ENCODE results near the gene PLSCR3. TPM values are rescaled to one million over a fixed set of nuclear protein-coding genes. Genes with fewer than 3 reads are reported as not detected.

The PLSCR3 gene
- total RNA-seq, 1 donor from 2014 or later, result 39.7 TPM

DNA sequence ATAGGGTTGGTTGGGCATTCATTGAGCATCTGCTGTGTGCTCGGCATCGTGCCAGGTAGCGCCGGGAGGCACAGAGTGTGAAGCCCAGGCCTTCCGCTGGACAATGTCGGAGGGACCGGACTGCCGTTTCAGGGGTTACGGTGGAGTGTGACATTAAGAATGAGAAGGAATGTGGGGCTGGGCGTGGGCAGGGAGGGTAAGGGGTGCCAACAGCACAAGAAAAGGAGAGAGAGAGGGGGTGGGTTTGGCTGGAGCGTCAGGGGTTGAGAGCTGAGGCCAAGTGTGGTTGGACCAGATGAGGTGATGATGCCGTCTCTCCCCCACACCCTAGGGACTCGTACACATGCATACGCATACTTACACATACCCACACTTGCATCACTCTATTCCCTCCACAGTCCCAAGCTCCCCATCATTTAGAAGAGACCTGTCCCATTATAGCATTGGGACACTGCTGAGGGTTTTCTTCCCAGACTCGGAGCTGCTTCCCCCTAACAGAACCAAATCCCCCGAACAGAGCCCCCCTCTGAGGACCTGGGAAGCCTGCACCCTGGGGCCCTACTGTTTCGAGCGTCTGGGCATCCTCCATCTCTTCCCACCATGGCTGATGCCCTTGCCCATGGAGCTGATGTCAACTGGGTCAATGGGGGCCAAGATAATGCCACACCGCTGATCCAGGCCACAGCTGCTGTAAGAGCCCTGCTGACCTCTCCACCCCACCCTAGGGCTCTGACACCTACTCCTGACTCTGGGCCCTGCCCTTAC is 45.7 kb downstream of the PLSCR3 start:
- DNase-seq (ENCODE audit: low spot score), result no peak

GRCh38 chr17:7347630-7348477 is 46.5 kb downstream of the PLSCR3 start:
- no peak for DNase-seq (ENCODE audit: low spot score)

- no peak for DNase-seq (ENCODE audit: low spot score)
Observed at GRCh38 chr17:7346761-7347614, 47.3 kb downstream of the PLSCR3 start.

- DNase-seq (ENCODE audit: low spot score), result no peak
Observed at GRCh38 chr17:7343250-7343649, 51.1 kb downstream of the PLSCR3 start.

GRCh38 chr17:7341842-7342241 is 52.5 kb downstream of the PLSCR3 start:
- DNase-seq (ENCODE audit: low spot score), result no peak

DNA sequence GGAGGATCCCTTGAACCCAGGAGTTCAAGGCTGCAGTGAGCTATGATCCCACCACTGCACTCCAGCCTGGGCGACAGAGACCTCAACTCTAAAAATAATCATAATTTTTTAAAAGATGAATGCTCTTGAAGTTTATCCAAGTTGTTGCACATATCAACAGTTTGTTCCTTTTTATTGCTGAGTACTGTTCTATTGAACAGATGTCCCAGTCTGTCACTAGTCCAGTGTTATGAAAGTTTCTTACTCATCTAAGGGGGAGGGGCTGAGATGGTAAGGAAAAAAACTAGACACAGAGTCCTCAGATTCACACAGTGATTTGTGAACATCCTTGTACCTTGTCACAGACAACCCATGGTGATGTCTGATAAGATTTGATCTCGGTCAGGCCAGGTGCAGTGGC is 54.1 kb downstream of the PLSCR3 start:
- DNase-seq (ENCODE audit: low spot score), result no peak

Other genes starting within 250 kb of the PLSCR3 start
- 5.0 TPM for gene ASGR1, start 215.2 kb downstream of the PLSCR3 start, total RNA-seq
- 36.5 TPM for gene DLG4, start 174.7 kb downstream of the PLSCR3 start, total RNA-seq
- 914 TPM for gene ACADVL, start 174.6 kb downstream of the PLSCR3 start, total RNA-seq
- gene DVL2, start 160.0 kb downstream of the PLSCR3 start, total RNA-seq, result 60.9 TPM
- 32.3 TPM for gene PHF23, start 155.1 kb downstream of the PLSCR3 start, total RNA-seq
- 587 TPM for gene GABARAP, start 152.1 kb downstream of the PLSCR3 start, total RNA-seq
- 107 TPM for gene CTDNEP1, start 142.8 kb downstream of the PLSCR3 start, total RNA-seq
- gene ELP5, start 142.3 kb downstream of the PLSCR3 start, total RNA-seq, result 47.9 TPM
- 248 TPM for gene CLDN7, start 132.0 kb downstream of the PLSCR3 start, total RNA-seq
- gene SLC2A4, start 112.8 kb downstream of the PLSCR3 start, total RNA-seq, result 7.6 TPM
- gene YBX2, start 99.9 kb downstream of the PLSCR3 start, total RNA-seq, result 1.4 TPM
- gene EIF5A, start 86.9 kb downstream of the PLSCR3 start, total RNA-seq, result 233 TPM
- gene GPS2, start 79.2 kb downstream of the PLSCR3 start, total RNA-seq, result 71.8 TPM
- gene NEURL4, start 65.2 kb downstream of the PLSCR3 start, total RNA-seq, result 50.3 TPM
- 24.2 TPM for gene ACAP1, start 58.0 kb downstream of the PLSCR3 start, total RNA-seq
- gene KCTD11, start 42.4 kb downstream of the PLSCR3 start, total RNA-seq, result 15.3 TPM
- gene TMEM95, start 39.4 kb downstream of the PLSCR3 start, total RNA-seq, result not detected
- 11.7 TPM for gene TNK1, start 13.4 kb downstream of the PLSCR3 start, total RNA-seq
- gene TMEM256, start 9.6 kb upstream of the PLSCR3 start, total RNA-seq, result 67.5 TPM
- gene NLGN2, start 13.3 kb upstream of the PLSCR3 start, total RNA-seq, result 35.2 TPM
- gene SPEM1, start 25.8 kb upstream of the PLSCR3 start, total RNA-seq, result not detected
- not detected for gene SPEM2, start 31.1 kb upstream of the PLSCR3 start, total RNA-seq
- gene SPEM3, start 34.3 kb upstream of the PLSCR3 start, total RNA-seq, result not detected
- gene TMEM102, start 40.9 kb upstream of the PLSCR3 start, total RNA-seq, result 14.3 TPM
- gene FGF11, start 45.0 kb upstream of the PLSCR3 start, total RNA-seq, result 2.7 TPM
- gene CHRNB1, start 50.5 kb upstream of the PLSCR3 start, total RNA-seq, result 10.0 TPM
- gene ZBTB4, start 85.1 kb upstream of the PLSCR3 start, total RNA-seq, result 82.8 TPM
- gene SLC35G6, start 86.9 kb upstream of the PLSCR3 start, total RNA-seq, result not detected
- 133 TPM for gene POLR2A, start 89.8 kb upstream of the PLSCR3 start, total RNA-seq
- gene TNFSF12, start 154.5 kb upstream of the PLSCR3 start, total RNA-seq, result 81.5 TPM
- gene TNFSF13, start 164.2 kb upstream of the PLSCR3 start, total RNA-seq, result 120 TPM
- 46.6 TPM for gene SENP3, start 167.4 kb upstream of the PLSCR3 start, total RNA-seq
- gene CD68, start 185.1 kb upstream of the PLSCR3 start, total RNA-seq, result 75.3 TPM
- gene MPDU1, start 189.3 kb upstream of the PLSCR3 start, total RNA-seq, result 76.4 TPM
- 3.1 TPM for gene SOX15, start 195.6 kb upstream of the PLSCR3 start, total RNA-seq
- gene FXR2, start 220.4 kb upstream of the PLSCR3 start, total RNA-seq, result 39.3 TPM
- 120 TPM for gene SAT2, start 233.3 kb upstream of the PLSCR3 start, total RNA-seq
- gene SHBG, start 235.6 kb upstream of the PLSCR3 start, total RNA-seq, result 0.89 TPM

Measured in mucosa of gallbladder (tissue), 1 donor.